ENCODE measurements around the gene DMD.

DNA sequence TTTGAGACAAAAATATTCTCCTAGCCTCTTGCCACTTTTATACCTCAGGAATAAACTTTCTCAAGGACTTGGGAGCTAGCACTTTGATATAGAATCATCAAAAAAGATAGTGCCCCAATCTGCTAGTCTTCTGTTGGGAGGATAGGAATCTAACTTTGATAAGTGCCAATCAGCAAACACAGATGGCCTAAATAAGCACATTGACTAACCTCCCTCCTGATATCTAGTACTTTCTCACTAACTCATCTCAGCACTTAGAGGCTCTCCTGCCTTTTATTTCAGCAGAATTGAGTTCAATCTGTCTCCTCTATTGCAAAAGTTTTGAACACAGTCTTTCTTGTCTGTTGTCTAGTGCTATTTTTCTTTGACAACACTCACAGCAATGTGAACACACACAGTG lies 1341.1 kb downstream of the DMD start:
- TF ChIP-seq, protein P1, sequence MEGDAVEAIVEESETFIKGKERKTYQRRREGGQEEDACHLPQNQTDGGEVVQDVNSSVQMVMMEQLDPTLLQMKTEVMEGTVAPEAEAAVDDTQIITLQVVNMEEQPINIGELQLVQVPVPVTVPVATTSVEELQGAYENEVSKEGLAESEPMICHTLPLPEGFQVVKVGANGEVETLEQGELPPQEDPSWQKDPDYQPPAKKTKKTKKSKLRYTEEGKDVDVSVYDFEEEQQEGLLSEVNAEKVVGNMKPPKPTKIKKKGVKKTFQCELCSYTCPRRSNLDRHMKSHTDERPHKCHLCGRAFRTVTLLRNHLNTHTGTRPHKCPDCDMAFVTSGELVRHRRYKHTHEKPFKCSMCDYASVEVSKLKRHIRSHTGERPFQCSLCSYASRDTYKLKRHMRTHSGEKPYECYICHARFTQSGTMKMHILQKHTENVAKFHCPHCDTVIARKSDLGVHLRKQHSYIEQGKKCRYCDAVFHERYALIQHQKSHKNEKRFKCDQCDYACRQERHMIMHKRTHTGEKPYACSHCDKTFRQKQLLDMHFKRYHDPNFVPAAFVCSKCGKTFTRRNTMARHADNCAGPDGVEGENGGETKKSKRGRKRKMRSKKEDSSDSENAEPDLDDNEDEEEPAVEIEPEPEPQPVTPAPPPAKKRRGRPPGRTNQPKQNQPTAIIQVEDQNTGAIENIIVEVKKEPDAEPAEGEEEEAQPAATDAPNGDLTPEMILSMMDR (IDR thresholded peaks at IDR 0.05; ENCODE audit: insufficient read depth, low read depth, low read length) = no peak
- TF ChIP-seq EZH2 (IDR thresholded peaks at IDR 0.05; ENCODE audit: insufficient read depth, low read length) = no peak

Data from astrocyte (in vitro differentiated cells and primary cell).